GM12878 (cell line): ENCODE data around the gene ADGRD2. TPM values are rescaled to one million over a fixed set of nuclear protein-coding genes. Genes with fewer than 3 reads are reported as not detected.

Experiments used
- ATAC-seq: fragments of 200-7000 bp; cut with Tn5 transposase; 3 replicates; pipeline ENCODE4 v1.9.1; 2020; ENCODE audit warnings: mild to moderate bottlenecking, moderate library complexity
- BruUV-seq: library from RNA; stranded (reverse); fragments of 400-500 nt; replicated peaks from 2 replicates; lab custom pipeline; 2021; lab: Mats Ljungman, UMichigan
- CTCF ChIA-PET: fragments of 300-600 bp; sonication (Branson Sonifier 250); formaldehyde crosslinking; extraction: SDS; loops from one replicate; lab custom pipeline; 2021; ENCODE audit warnings: inconsistent platforms; lab: Yijun Ruan, JAX
- POLR2A ChIA-PET: fragments of 350-600 bp; formaldehyde crosslinking; extraction: SDS; loops from one replicate; lab custom pipeline; 2021; ENCODE audit warnings: inconsistent platforms; lab: Charles Lee
- RAD21 ChIA-PET: fragments of 300-600 bp; sonication (Branson Sonifier 250); formaldehyde crosslinking; loops from one replicate; lab custom pipeline; 2023; ENCODE audit warnings: antibody characterized with exemption; ENCODE audit not compliant: unreplicated experiment; lab: Charles Lee
- SMC1A ChIA-PET: fragments of 300-600 bp; sonication (Branson Sonifier 250); formaldehyde crosslinking; loops from one replicate; lab custom pipeline; 2023; ENCODE audit not compliant: unreplicated experiment, uncharacterized antibody; lab: Charles Lee
- DNase-seq: peaks from one replicate; pipeline ENCODE4 v3.0.0-alpha.2; 2011; ENCODE audit warnings: low read depth, low spot score
- FAIRE-seq: peaks from 3 replicates; lab custom pipeline; 2011; peaks lifted over from hg19 to GRCh38; lab: Jason Lieb, UNC
- H2AFZ ChIP-seq: 2 replicates; pipeline ENCODE4 v1.6.0; 2011; ENCODE audit warnings: low read depth, low read length, control low read depth; ENCODE audit not compliant: control insufficient read depth
- H3K27ac ChIP-seq: 2 replicates; pipeline ENCODE4 v1.5.1; 2011; ENCODE audit warnings: control low read depth; ENCODE audit not compliant: control insufficient read depth, insufficient read depth
- H3K27me3 ChIP-seq, 2 experiments: replicated peaks in 1 of 2; 2 replicates each; pipeline versions ENCODE4 v1.6.0 to v1.6.1; 2011; ENCODE audit warnings: low read length in 1 of 2; ENCODE audit not compliant: control insufficient read depth in 2 of 2, insufficient read depth in 2 of 2
- H3K36me3 ChIP-seq, 2 experiments: 2 replicates each; pipeline ENCODE4 v1.5.1; 2011; ENCODE audit warnings: low read length in 1 of 2; ENCODE audit not compliant: control insufficient read depth in 2 of 2, insufficient read depth in 2 of 2
- H3K4me1 ChIP-seq: 2 replicates; pipeline ENCODE4 v1.6.1; 2011; ENCODE audit warnings: mild to moderate bottlenecking, low read length, moderate library complexity, mixed read lengths; ENCODE audit not compliant: control insufficient read depth, insufficient read depth
- H3K4me2 ChIP-seq: 2 replicates; pipeline ENCODE4 v1.6.0; 2011; ENCODE audit warnings: control low read depth; ENCODE audit not compliant: control insufficient read depth, insufficient read depth
- H3K4me3 ChIP-seq: fragments of 200-600 bp; sonication (generic); 2 replicates; pipeline ENCODE4 v1.5.1; 2016
- H3K79me2 ChIP-seq: 2 replicates; pipeline ENCODE4 v1.6.0; 2011; ENCODE audit warnings: low read length; ENCODE audit not compliant: control insufficient read depth, insufficient read depth
- H3K9ac ChIP-seq: 2 replicates; pipeline ENCODE4 v1.8.0; 2011; ENCODE audit warnings: low read length, control low read depth, mixed read lengths; ENCODE audit not compliant: control insufficient read depth, insufficient read depth
- H3K9me3 ChIP-seq: replicated peaks from 3 replicates; pipeline ENCODE4 v1.5.1; 2011; ENCODE audit warnings: mild to moderate bottlenecking, low read length; ENCODE audit not compliant: control insufficient read depth, insufficient read depth
- H4K20me1 ChIP-seq: 2 replicates; pipeline ENCODE4 v1.6.0; 2011; ENCODE audit not compliant: control insufficient read depth, insufficient read depth
- NFIC ChIP-seq: IDR thresholded peaks from 2 replicates; pipeline ENCODE4 v1.6.1; 2012; ENCODE audit warnings: low read depth, mild to moderate bottlenecking, inconsistent platforms, low read length, moderate library complexity
- SUZ12 ChIP-seq: fragments of 200-600 bp; sonication (generic); IDR thresholded peaks from one replicate; pipeline ENCODE4 v1.6.1; 2018; ENCODE audit warnings: antibody characterized with exemption, mild to moderate bottlenecking; ENCODE audit not compliant: unreplicated experiment
- TCF12 ChIP-seq: IDR thresholded peaks from 2 replicates; pipeline ENCODE4 v1.6.1; 2011; ENCODE audit warnings: low read depth, mild to moderate bottlenecking, low read length
- WGBS: methylation state at CpG from one replicate; pipeline ENCODE4 v1.1.6; 2016; ENCODE audit warnings: low lambda C conversion rate; ENCODE audit not compliant: insufficient replicate concordance, insufficient coverage; ENCODE audit errors: missing lambda C conversion rate; 5-methylcytosine and 5-hydroxymethylcytosine counted together
- in situ Hi-C: fragments of 300-500 bp; cut with MboI; formaldehyde crosslinking; loops from 9 replicates; pipeline ENCODE4 v1.14.3; 2018; ENCODE audit warnings: mixed read lengths
- intact Hi-C: fragments of 100-400 bp; cut with micrococcal nuclease; formaldehyde crosslinking; loops from one replicate; pipeline ENCODE4 v1.14.2; 2022; ENCODE audit not compliant: unreplicated experiment
- polyA plus RNA-seq, 11 experiments: library from polyadenylated mRNA; depleted of rRNA in 4 of 11; unstranded in 6 of 11; stranded (reverse) in 5 of 11; fragments of >200 nt; fragmentation: Nextera tagmentation in 4 of 11; fragmentation: Illumina TruSeq in 1 of 11; extraction: Ambion mirVana in 4 of 11; extraction: Trizol in 1 of 11; gene quantifications; 1 replicate in 1 of 11; 2 replicates in 10 of 11; pipeline versions ENCODE4 v1.2.1 to v1.2.3, GENCODE V29; 2011 to 2016; ENCODE audit warnings: inconsistent platforms in 2 of 11, missing spikeins in 2 of 11, low read depth in 1 of 11
- total RNA-seq, 4 experiments: library from RNA; depleted of rRNA in 3 of 4; stranded (reverse); fragments of >200 nt in 3 of 4; fragmentation: Illumina TruSeq in 1 of 4; extraction: Trizol in 1 of 4; gene quantifications; 2 replicates each; pipeline versions ENCODE4 v1.2.1 to v1.2.3, GENCODE V29; 2013 to 2021
- TF ChIP-seq, protein P1 (sequence below): fragments of 450-650 bp; IDR thresholded peaks from 2 replicates; pipeline ENCODE4 v1.6.1; 2017; ENCODE audit warnings: mild to moderate bottlenecking

ADGRD2 gene
- total and polyA plus RNA-seq, 10 of the 15 experiments (the other 5 are each of a cell fraction or from before 2014, with no cell fraction given): not detected

DNA sequence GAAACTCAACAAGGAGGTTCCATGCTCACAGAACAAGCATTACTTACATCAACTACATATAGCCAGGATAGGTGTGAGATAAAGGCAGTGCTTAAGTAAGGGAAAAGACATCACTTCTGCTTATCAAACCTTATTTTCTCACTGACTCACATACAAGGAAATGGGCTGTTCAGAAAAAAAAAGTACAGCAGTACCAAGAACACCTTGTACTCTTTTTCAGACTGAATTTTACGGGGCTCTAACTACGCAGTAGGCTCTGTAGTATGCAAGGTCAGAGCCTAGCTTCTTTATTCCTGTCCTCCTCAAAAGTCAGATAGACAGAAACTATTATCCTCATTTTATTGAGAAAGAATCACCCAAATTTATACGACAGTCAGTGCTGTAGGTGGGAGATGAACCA lies 40.8 kb upstream of the ADGRD2 start:
- Histone ChIP-seq H3K9me3 (no peaks in the 10 kb centered on the region), H3K4me3 (no peak overlapping the region), H3K79me2 (peaks cover 11% of the 10 kb centered on the region), H3K9ac (no peak overlapping the region), H2AFZ (no peak overlapping the region), H3K27ac (no peak overlapping the region), H3K36me3 (peaks cover 7 to 19% of the 10 kb centered on the region in 2 experiments), H4K20me1 (no peaks in the 10 kb centered on the region), H3K4me2 (no peak overlapping the region), H3K27me3 (no peaks in the 10 kb centered on the region), H3K4me1 (no peaks in the 10 kb centered on the region)
- WGBS: 100% methylated on average over 3 of the region's 3 CpGs
- TF ChIP-seq NFIC (no peak), SUZ12 (no peak), TCF12 (no peak)
- TF ChIP-seq, protein P1, sequence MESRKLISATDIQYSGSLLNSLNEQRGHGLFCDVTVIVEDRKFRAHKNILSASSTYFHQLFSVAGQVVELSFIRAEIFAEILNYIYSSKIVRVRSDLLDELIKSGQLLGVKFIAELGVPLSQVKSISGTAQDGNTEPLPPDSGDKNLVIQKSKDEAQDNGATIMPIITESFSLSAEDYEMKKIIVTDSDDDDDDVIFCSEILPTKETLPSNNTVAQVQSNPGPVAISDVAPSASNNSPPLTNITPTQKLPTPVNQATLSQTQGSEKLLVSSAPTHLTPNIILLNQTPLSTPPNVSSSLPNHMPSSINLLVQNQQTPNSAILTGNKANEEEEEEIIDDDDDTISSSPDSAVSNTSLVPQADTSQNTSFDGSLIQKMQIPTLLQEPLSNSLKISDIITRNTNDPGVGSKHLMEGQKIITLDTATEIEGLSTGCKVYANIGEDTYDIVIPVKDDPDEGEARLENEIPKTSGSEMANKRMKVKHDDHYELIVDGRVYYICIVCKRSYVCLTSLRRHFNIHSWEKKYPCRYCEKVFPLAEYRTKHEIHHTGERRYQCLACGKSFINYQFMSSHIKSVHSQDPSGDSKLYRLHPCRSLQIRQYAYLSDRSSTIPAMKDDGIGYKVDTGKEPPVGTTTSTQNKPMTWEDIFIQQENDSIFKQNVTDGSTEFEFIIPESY: no peak
- ChIA-PET RAD21 (no interaction called here), SMC1A (interaction anchor here (1.3 kb wide), 2 partner anchors 13 to 127 kb away, joined by 3 to 7 read pairs; no protein-coding TSS in a partner anchor), POLR2A (no interaction called here), CTCF (interaction anchor here (1.3 to 1.5 kb wide), 5 partner anchors 8 to 38 kb away, joined by 3 to 7 read pairs (median 4); no protein-coding TSS in a partner anchor)
- in situ Hi-C loops (no loop called here), intact Hi-C loops (no loop called here)
- FAIRE-seq: no peak
- DNase-seq: no peak
- no TSS peak for BruUV-seq
- no peak for ATAC-seq
